Amniotic epithelial cell (primary cell): Measurements from ENCODE around the gene PIGV.
"Not testable (repeated sequence)": the region's sequence is repeated elsewhere in the genome, so short reads cannot be mapped to it uniquely, and the experiment has no call there.

Experiments used
- DNase-seq: peaks from one replicate; pipeline ENCODE4 v3.0.0-alpha.2; 2010; ENCODE audit warnings: low read depth

PIGV gene

GRCh38 chr1:26833432-26834405 lies 46.0 kb downstream of the PIGV start:
- no peak for DNase-seq

GRCh38 chr1:26837665-26838064 lies 49.9 kb downstream of the PIGV start:
- not testable (repeated sequence) for DNase-seq

GRCh38 chr1:26838474-26839338 lies 51.0 kb downstream of the PIGV start:
- DNase-seq = peak; percentile 78

GRCh38 chr1:26839339-26839722 lies 51.6 kb downstream of the PIGV start:
- DNase-seq = no peak

DNA sequence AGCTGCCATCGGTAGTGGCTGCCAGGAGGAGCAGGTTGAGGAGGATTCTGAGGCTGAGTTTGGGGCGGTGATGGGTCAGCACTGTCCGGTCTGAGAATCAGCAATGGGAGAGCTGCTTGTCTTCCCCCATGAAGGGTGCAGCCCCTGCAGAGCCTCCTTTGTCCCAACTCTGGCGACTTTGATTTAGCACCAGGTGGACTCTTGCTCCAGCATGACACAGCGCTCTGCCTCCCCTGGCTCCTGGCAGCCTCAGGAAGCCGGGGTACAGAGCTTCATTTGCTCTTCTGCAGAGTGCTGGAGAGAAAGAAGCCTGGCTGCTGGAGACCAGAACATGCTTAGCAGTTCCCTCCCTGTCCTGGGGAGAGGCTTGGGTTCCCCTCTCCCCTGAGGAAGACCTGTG lies 52.0 kb downstream of the PIGV start:
- DNase-seq = no peak

GRCh38 chr1:26844424-26845196 lies 56.9 kb downstream of the PIGV start:
- peak; percentile 28 for DNase-seq

DNA sequence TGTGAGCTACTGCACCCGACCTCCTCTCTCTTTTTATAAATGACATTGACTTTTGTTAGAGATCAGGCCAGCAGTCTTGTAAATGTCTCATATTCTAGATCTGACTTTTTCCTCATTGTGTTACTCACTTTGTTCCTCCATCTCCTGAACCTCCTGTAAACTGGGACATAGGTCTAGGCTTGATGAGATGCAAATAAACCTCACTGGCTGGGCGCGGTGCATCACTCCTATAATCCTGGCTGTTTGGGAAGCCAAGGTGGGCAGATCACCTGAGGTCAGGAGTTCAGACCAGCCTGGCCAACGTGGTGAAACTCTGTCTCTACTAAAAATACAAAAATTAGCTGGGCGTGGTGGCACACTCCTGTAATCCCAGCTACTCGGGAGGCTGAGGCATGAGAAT lies 60.1 kb downstream of the PIGV start:
- DNase-seq = not testable (repeated sequence)
